GM21717 (cell line): ENCODE results near the gene MMP15.
"Not testable (repeated sequence)": the region's sequence is repeated elsewhere in the genome, so short reads cannot be mapped to it uniquely, and the experiment has no call there.

ENCODE experiments used
- ATAC-seq: cut with Tn5 transposase; IDR thresholded peaks from one replicate; pipeline ENCODE4 v1.9.1; 2021; ENCODE audit warnings: mild to moderate bottlenecking, moderate library complexity; ENCODE audit not compliant: unreplicated experiment

MMP15 gene

GRCh38 chr16:58025351-58026138 is at the start of gene MMP15:
TSS of gene MMP15 (plus strand) at chr16:58025754. CDS start at chr16:58026351, 597 bp downstream.
- peak; percentile 53 for ATAC-seq

- ATAC-seq: no peak
These were observed 49.2 kb upstream of the MMP15 start for GRCh38 chr16:57976331-57976796.

GRCh38 chr16:57977418-57978069 is 48.0 kb upstream of the MMP15 start:
- ATAC-seq: no peak

- not testable (repeated sequence) for ATAC-seq
These were observed 47.5 kb upstream of the MMP15 start for GRCh38 chr16:57978070-57978465.

- no peak for ATAC-seq
These were observed 46.5 kb upstream of the MMP15 start for GRCh38 chr16:57979006-57979585.

GRCh38 chr16:57981636-57982035 is 43.9 kb upstream of the MMP15 start:
- no peak for ATAC-seq

- no peak for ATAC-seq
These were observed 43.2 kb upstream of the MMP15 start for GRCh38 chr16:57982385-57982784.

GRCh38 chr16:57984443-57985203 is 40.9 kb upstream of the MMP15 start:
- no peak for ATAC-seq

- ATAC-seq: no peak
These were observed 40.1 kb upstream of the MMP15 start for GRCh38 chr16:57985204-57986181.

GRCh38 chr16:57986196-57986595 is 39.4 kb upstream of the MMP15 start:
- ATAC-seq: no peak

- no peak for ATAC-seq
These were observed 37.9 kb upstream of the MMP15 start for GRCh38 chr16:57987441-57988177.

- ATAC-seq: no peak
These were observed 36.6 kb upstream of the MMP15 start for GRCh38 chr16:57988929-57989328.

GRCh38 chr16:57991551-57992059 is 33.9 kb upstream of the MMP15 start:
- no peak for ATAC-seq

- ATAC-seq: no peak
These were observed 33.5 kb upstream of the MMP15 start for GRCh38 chr16:57992084-57992483.

GRCh38 chr16:57993438-57993837 is 32.1 kb upstream of the MMP15 start:
- ATAC-seq: no peak

- ATAC-seq: no peak
These were observed 31.7 kb upstream of the MMP15 start for GRCh38 chr16:57993897-57994296.

- no peak for ATAC-seq
These were observed 31.2 kb upstream of the MMP15 start for GRCh38 chr16:57994361-57994760.

- no peak for ATAC-seq
These were observed 30.8 kb upstream of the MMP15 start for GRCh38 chr16:57994778-57995177.
